Neuron (in vitro differentiated cells): Measurements from ENCODE around the gene LAD1.

Experiments used
- H2AFZ ChIP-seq: one replicate; pipeline ENCODE4 v1.6.1; 2013; ENCODE audit warnings: low read depth, mild to moderate bottlenecking, inconsistent platforms, low read length, moderate library complexity
- H3K27me3 ChIP-seq: one replicate; pipeline ENCODE4 v1.6.1; 2013; ENCODE audit warnings: low read length; ENCODE audit not compliant: insufficient read depth
- H3K36me3 ChIP-seq: one replicate; pipeline ENCODE4 v1.6.1; 2013; ENCODE audit warnings: low read length; ENCODE audit not compliant: insufficient read depth
- H3K4me1 ChIP-seq: one replicate; pipeline ENCODE4 v1.6.1; 2013; ENCODE audit warnings: low read length; ENCODE audit not compliant: insufficient read depth
- H3K4me3 ChIP-seq: 2 replicates; pipeline ENCODE4 v1.5.1; 2013; ENCODE audit warnings: mild to moderate bottlenecking, low read length, moderate library complexity
- H3K9me3 ChIP-seq: one replicate; pipeline ENCODE4 v1.6.1; 2013; ENCODE audit warnings: low read length

Gene LAD1

GRCh38 chr1:201426479-201427310 lies 27.6 kb upstream of the LAD1 start:
- no peak overlapping the region for H2AFZ ChIP-seq
- H3K36me3 ChIP-seq = no peaks in the 10 kb centered on the region
- H3K4me1 ChIP-seq = no peaks in the 10 kb centered on the region
- H3K9me3 ChIP-seq = no peaks in the 10 kb centered on the region
- peaks cover 7% of the 10 kb centered on the region for H3K27me3 ChIP-seq
- H3K4me3 ChIP-seq = no peak overlapping the region

- H3K4me3 ChIP-seq = no peak overlapping the region
- H3K27me3 ChIP-seq = peaks cover 4% of the 10 kb centered on the region
- no peaks in the 10 kb centered on the region for H3K4me1 ChIP-seq
- H3K36me3 ChIP-seq = no peaks in the 10 kb centered on the region
- no peaks in the 10 kb centered on the region for H3K9me3 ChIP-seq
- no peak overlapping the region for H2AFZ ChIP-seq
These were observed 25.0 kb upstream of the LAD1 start for GRCh38 chr1:201424146-201424545.

GRCh38 chr1:201423655-201424054 lies 24.5 kb upstream of the LAD1 start:
- no peaks in the 10 kb centered on the region for H3K4me1 ChIP-seq
- H3K36me3 ChIP-seq = no peaks in the 10 kb centered on the region
- H3K27me3 ChIP-seq = peaks cover 4% of the 10 kb centered on the region
- no peak overlapping the region for H3K4me3 ChIP-seq
- H2AFZ ChIP-seq = no peak overlapping the region
- no peaks in the 10 kb centered on the region for H3K9me3 ChIP-seq

GRCh38 chr1:201422436-201423030 lies 23.4 kb upstream of the LAD1 start:
- no peaks in the 10 kb centered on the region for H3K9me3 ChIP-seq

DNA sequence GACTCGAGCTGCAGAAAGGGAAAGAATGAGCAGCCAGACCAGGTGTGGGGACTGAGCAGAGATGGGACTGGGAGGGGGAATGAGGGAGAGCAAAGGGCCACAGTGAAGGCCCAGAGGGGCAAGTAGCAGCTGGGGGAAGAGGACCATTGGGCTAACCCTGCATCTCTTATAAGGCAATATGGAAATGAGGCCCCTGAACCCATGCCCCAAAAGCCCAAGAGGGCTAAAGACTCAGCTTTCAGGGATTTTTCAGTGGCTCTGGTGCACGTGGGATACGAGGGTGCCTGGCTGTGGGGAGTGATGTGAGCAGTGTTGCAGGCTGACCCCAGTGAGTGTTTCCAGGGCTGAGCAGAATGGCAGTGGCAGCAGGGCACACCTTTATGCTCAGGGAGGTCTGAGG lies 22.9 kb upstream of the LAD1 start:
- H3K4me1 ChIP-seq = no peaks in the 10 kb centered on the region
- peaks cover 3% of the 10 kb centered on the region for H3K27me3 ChIP-seq
- no peaks in the 10 kb centered on the region for H3K9me3 ChIP-seq
- H3K36me3 ChIP-seq = no peaks in the 10 kb centered on the region
- no peak overlapping the region for H3K4me3 ChIP-seq
- no peak overlapping the region for H2AFZ ChIP-seq

More at GRCh38 chr1:201422436-201423030, 23.4 kb upstream of the LAD1 start:
- Histone ChIP-seq H3K4me3 (no peak overlapping the region), H2AFZ (no peak overlapping the region), H3K4me1 (no peaks in the 10 kb centered on the region), H3K27me3 (no peaks in the 10 kb centered on the region), H3K36me3 (no peaks in the 10 kb centered on the region)

GRCh38 chr1:201421041-201421440 lies 21.9 kb upstream of the LAD1 start:
- no peaks in the 10 kb centered on the region for H3K36me3 ChIP-seq
- H3K4me1 ChIP-seq = no peaks in the 10 kb centered on the region
- H2AFZ ChIP-seq = no peak overlapping the region
- no peak overlapping the region for H3K4me3 ChIP-seq
- H3K9me3 ChIP-seq = no peaks in the 10 kb centered on the region
- peaks cover 3% of the 10 kb centered on the region for H3K27me3 ChIP-seq

- Histone ChIP-seq H3K4me3 (no peak overlapping the region), H3K4me1 (no peaks in the 10 kb centered on the region), H2AFZ (no peak overlapping the region), H3K36me3 (no peaks in the 10 kb centered on the region), H3K9me3 (no peaks in the 10 kb centered on the region), H3K27me3 (peaks cover 6% of the 10 kb centered on the region)
These were observed 21.5 kb upstream of the LAD1 start for GRCh38 chr1:201420608-201421002.

- H3K4me3 ChIP-seq = no peak overlapping the region
- no peaks in the 10 kb centered on the region for H3K9me3 ChIP-seq
- H2AFZ ChIP-seq = no peak overlapping the region
- H3K4me1 ChIP-seq = no peaks in the 10 kb centered on the region
- peaks cover 10% of the 10 kb centered on the region for H3K27me3 ChIP-seq
- no peaks in the 10 kb centered on the region for H3K36me3 ChIP-seq
These were observed 20.9 kb upstream of the LAD1 start for GRCh38 chr1:201419746-201420607.

DNA sequence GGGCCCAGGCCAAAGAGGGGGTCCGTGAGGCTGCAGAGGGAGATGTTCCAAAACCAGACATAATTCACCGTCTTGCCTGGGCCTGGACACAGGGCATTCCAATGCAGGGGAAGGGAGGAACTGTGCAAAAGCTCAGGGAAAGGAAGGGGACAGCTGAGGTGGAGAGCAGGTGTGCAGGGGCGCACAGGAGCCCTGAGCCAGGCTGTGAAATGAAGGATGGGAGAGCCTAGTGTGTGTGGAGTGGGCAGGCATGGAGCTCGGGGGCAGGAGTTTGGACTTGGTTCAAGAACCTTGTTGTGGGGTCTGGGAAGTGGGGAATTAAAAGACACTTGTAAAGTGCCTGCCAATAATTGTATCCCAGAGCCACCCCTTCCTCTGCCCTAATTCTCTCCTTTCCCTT lies 20.1 kb upstream of the LAD1 start:
- no peaks in the 10 kb centered on the region for H3K9me3 ChIP-seq
- H2AFZ ChIP-seq = no peak overlapping the region
- no peaks in the 10 kb centered on the region for H3K4me1 ChIP-seq
- no peaks in the 10 kb centered on the region for H3K36me3 ChIP-seq
- H3K4me3 ChIP-seq = no peak overlapping the region
- peaks cover 13% of the 10 kb centered on the region for H3K27me3 ChIP-seq

DNA sequence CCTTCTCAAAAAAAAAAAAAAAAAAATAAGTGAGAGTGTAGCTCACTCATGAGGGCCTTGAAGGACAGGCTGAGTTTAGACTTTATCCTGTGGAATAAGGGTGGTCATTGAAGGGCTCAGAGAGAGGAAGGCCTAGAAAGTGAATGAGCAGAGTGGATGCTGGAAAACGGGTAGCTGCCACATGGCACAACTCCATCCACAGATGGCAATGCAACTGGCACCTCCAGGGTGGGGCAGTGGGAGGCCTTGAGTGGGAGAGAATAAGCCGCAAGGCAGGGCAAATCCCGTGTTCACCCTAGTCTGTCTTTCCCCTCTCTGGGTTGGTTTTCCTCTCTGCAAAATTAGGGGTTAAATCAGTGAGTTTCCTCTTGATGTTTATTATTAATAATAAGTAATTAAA lies 19.3 kb upstream of the LAD1 start:
- Histone ChIP-seq H2AFZ (no peak overlapping the region), H3K36me3 (no peaks in the 10 kb centered on the region), H3K9me3 (no peaks in the 10 kb centered on the region), H3K4me3 (no peak overlapping the region), H3K4me1 (no peaks in the 10 kb centered on the region), H3K27me3 (peaks cover 13% of the 10 kb centered on the region)

DNA sequence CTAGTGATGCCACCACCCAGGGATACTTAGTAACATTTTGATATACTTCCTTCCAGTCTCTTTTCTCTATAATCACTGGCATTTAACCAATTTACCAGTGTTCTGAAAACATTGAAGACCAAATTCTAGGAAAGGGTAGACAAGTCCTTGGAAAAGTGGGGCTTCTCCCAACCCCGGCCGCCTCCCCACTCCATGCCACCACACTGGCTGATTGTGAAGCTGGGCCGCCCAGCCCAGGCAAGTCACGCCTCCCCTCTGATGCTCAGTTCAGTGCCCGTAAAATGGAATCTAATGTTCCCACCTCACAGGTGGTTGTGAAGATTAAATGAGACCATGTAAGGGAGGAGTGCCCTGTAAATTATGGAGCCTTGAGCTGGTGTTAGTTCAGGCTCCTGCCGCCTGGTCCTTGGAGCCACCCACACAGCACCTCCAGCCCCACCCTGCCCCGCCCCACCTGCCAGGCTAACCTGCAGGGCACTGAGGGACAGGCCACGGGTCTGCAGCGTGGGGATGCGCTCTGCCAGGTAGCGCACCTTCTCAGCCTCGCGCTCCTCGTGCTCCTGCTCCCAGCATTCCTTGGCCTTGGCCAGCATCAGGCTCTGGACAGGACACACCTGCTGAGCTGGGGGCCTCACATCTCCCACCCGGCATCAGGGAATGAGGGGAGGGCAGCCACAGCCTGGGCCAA lies 15.1 kb upstream of the LAD1 start:
- no peaks in the 10 kb centered on the region for H3K36me3 ChIP-seq
- no peak overlapping the region for H2AFZ ChIP-seq
- H3K4me3 ChIP-seq = no peak overlapping the region
- no peaks in the 10 kb centered on the region for H3K9me3 ChIP-seq
- peaks cover 20% of the 10 kb centered on the region for H3K27me3 ChIP-seq
- no peaks in the 10 kb centered on the region for H3K4me1 ChIP-seq

DNA sequence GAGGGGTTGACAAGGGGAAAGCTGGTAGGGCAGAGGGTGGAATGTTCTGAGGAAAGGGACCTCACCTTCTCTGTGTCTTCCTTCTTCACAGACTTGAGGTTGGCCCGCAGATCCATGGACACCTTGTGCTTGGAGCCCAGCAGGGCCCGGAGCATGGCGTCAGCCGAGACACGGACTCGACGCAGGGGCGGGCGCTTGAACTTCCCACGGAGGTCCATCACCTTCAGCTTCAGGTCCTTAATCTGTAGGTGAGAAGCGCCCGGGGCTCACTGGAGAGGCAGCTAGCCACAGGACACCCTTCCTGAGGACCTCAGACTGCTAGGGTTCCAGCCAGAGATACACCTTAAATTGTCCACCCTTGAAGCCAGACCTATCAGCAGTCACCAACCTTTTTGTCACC lies 12.2 kb upstream of the LAD1 start:
- no peak overlapping the region for H2AFZ ChIP-seq
- no peak overlapping the region for H3K4me3 ChIP-seq
- H3K4me1 ChIP-seq = no peaks in the 10 kb centered on the region
- no peaks in the 10 kb centered on the region for H3K9me3 ChIP-seq
- peaks cover 18% of the 10 kb centered on the region for H3K27me3 ChIP-seq
- no peaks in the 10 kb centered on the region for H3K36me3 ChIP-seq

DNA sequence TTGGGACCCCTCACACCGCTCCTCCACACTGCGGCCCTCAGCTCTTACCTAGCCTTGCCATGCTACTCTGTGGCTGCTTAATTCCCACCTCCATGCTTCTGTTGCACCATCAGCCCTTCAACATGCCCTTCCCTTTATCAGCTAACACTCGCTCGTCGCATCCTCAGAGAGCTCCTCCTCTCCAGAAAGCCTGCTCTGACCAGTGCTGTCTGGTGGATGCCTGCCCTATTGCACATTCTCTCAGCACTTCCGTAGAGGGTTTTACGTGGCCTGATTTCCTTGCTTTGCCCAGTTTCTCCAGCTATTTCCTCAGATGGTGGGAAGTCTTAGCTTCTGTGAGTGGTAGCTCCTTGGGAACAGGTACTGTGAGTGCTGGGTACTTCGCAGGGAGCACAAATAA lies 10.3 kb upstream of the LAD1 start:
- no peak overlapping the region for H3K4me3 ChIP-seq
- H3K27me3 ChIP-seq = peaks cover 13% of the 10 kb centered on the region

More for the DNA sequence above, 10.3 kb upstream of the LAD1 start:
- Histone ChIP-seq H2AFZ (no peak overlapping the region), H3K4me1 (no peaks in the 10 kb centered on the region), H3K36me3 (no peaks in the 10 kb centered on the region), H3K9me3 (no peaks in the 10 kb centered on the region)
